ENCODE results near the gene METTL25B.

- TF ChIP-seq CTCF (IDR thresholded peaks at IDR 0.05) (no peak), POLR2A (IDR thresholded peaks at IDR 0.05) (no peak)
These were observed 38.2 kb upstream of the METTL25B start for GRCh38 chr1:156689953-156690674.
